Left ventricle myocardium inferior (tissue), 1 donor: ENCODE results near the gene LPCAT2. TPM values are rescaled to one million over a fixed set of nuclear protein-coding genes. Genes with fewer than 3 reads are reported as not detected.

ENCODE experiments used
- DNase-seq: peaks from one replicate; pipeline ENCODE4 v3.0.0-alpha.2; 2020
- H3K27ac ChIP-seq: fragments of 200-600 bp; replicated peaks from 2 replicates; pipeline ENCODE4 v1.8.0; 2021
- H3K27me3 ChIP-seq: fragments of 200-600 bp; 2 replicates; pipeline ENCODE4 v1.8.0; 2021; ENCODE audit warnings: low read depth
- H3K36me3 ChIP-seq: fragments of 200-600 bp; 2 replicates; pipeline ENCODE4 v1.8.0; 2021
- H3K4me1 ChIP-seq: fragments of 200-600 bp; 2 replicates; pipeline ENCODE4 v1.8.0; 2021
- H3K4me3 ChIP-seq: fragments of 200-600 bp; 2 replicates; pipeline ENCODE4 v1.8.0; 2021; ENCODE audit warnings: mild to moderate bottlenecking, moderate library complexity
- H3K9me3 ChIP-seq: fragments of 200-600 bp; replicated peaks from 2 replicates; pipeline ENCODE4 v1.8.0; 2021
- CTCF ChIP-seq: fragments of 200-600 bp; IDR thresholded peaks from 2 replicates; pipeline ENCODE4 v1.8.0; 2021; ENCODE audit warnings: antibody characterized with exemption, mild to moderate bottlenecking, borderline replicate concordance
- intact Hi-C: fragments of 100-400 bp; cut with micrococcal nuclease; formaldehyde crosslinking; loops from one replicate; pipeline ENCODE4 v1.11.0; 2022
- total RNA-seq: library from RNA; stranded (reverse); fragmentation: NEBNext Ultra II Directional; extraction: Animal tissue kit (Norgen Biotek cat#: 25700); gene quantifications from one replicate; pipeline ENCODE4 v1.2.1, GENCODE V29; 2021
- donor health status: DM: no; HTN: yes; CAD: no; lungs with severe emphysema.

The LPCAT2 gene
- total RNA-seq, 1 donor from 2014 or later = 6.9 TPM

GRCh38 chr16:55628306-55628968 is 119.6 kb downstream of the LPCAT2 start:
- peaks cover 10% of the 10 kb centered on the region for H3K27me3 ChIP-seq
- no peak overlapping the region for H3K4me3 ChIP-seq
- H3K36me3 ChIP-seq = no peaks in the 10 kb centered on the region
- no peak for TF ChIP-seq CTCF
- intact Hi-C loops = no loop called here
- peaks cover 8% of the 10 kb centered on the region for H3K9me3 ChIP-seq
- H3K27ac ChIP-seq = no peak overlapping the region
- no peaks in the 10 kb centered on the region for H3K4me1 ChIP-seq
- DNase-seq = no peak

GRCh38 chr16:55630774-55631173 is 121.9 kb downstream of the LPCAT2 start:
- H3K36me3 ChIP-seq = no peaks in the 10 kb centered on the region
- no peak for DNase-seq
- H3K27ac ChIP-seq = no peak overlapping the region
- intact Hi-C loops = no loop called here
- H3K4me3 ChIP-seq = no peak overlapping the region
- no peaks in the 10 kb centered on the region for H3K4me1 ChIP-seq
- peaks cover 8% of the 10 kb centered on the region for H3K9me3 ChIP-seq
- no peak for TF ChIP-seq CTCF
- H3K27me3 ChIP-seq = peaks cover 18% of the 10 kb centered on the region

- no peaks in the 10 kb centered on the region for H3K4me1 ChIP-seq
- no peak for TF ChIP-seq CTCF
- peaks cover 30% of the 10 kb centered on the region for H3K27me3 ChIP-seq
- H3K9me3 ChIP-seq = peaks cover 8% of the 10 kb centered on the region
- no peak overlapping the region for H3K27ac ChIP-seq
- H3K36me3 ChIP-seq = no peaks in the 10 kb centered on the region
- no peak overlapping the region for H3K4me3 ChIP-seq
- intact Hi-C loops = no loop called here
- DNase-seq = no peak
These were observed 123.4 kb downstream of the LPCAT2 start for GRCh38 chr16:55632259-55632658.

- TF ChIP-seq CTCF = no peak
- Histone ChIP-seq H3K4me1 (no peaks in the 10 kb centered on the region), H3K27ac (no peak overlapping the region), H3K4me3 (no peak overlapping the region), H3K36me3 (no peaks in the 10 kb centered on the region), H3K27me3 (peaks cover 48% of the 10 kb centered on the region), H3K9me3 (peaks cover 8% of the 10 kb centered on the region)
- intact Hi-C loops = no loop called here
- no peak for DNase-seq
These were observed 125.3 kb downstream of the LPCAT2 start for GRCh38 chr16:55634193-55634592.

Other genes starting within 250 kb of the LPCAT2 start
- gene IRX6, start 184.9 kb upstream of the LPCAT2 start, total RNA-seq = 13.0 TPM
- 87.4 TPM for gene MMP2, start 29.9 kb upstream of the LPCAT2 start, total RNA-seq
- not detected for gene CAPNS2, start 57.6 kb downstream of the LPCAT2 start, total RNA-seq
- not detected for gene SLC6A2, start 146.9 kb downstream of the LPCAT2 start, total RNA-seq